ENCODE results near the gene SEC24D. TPM values are rescaled to one million over a fixed set of nuclear protein-coding genes. Genes with fewer than 3 reads are reported as not detected.

SEC24D gene
- total and polyA plus RNA-seq, 2 of the 8 experiments (the other 6 are each of a cell fraction or from before 2014, with no cell fraction given) = 28.9 to 91.6 TPM

- Histone ChIP-seq H2BK20ac (ENCODE audit: low read length) (no peak overlapping the region), H3K4me1 (replicated peaks in 1 of 4; ENCODE audit: control insufficient read depth in 3 of 4, insufficient read depth in 4 of 4, low read length in 3 of 4) (no peaks in the 10 kb centered on the region), H3K4me3 (ENCODE audit: extremely low read depth in 1 of 4, insufficient read depth in 2 of 4, low read depth in 3 of 4, low read length in 4 of 4) (no peak overlapping the region), H3K27me3 (replicated peaks in 1 of 4; ENCODE audit: control insufficient read depth in 3 of 4, extremely low read depth in 1 of 4, insufficient read depth in 3 of 4, low read length in 3 of 4) (no peaks in the 10 kb centered on the region), H3K9me3 (ENCODE audit: insufficient read depth in 2 of 2, low read depth in 1 of 2, low read length in 1 of 2) (no peaks in the 10 kb centered on the region), H2AFZ (ENCODE audit: low read length) (no peak overlapping the region), H3K4ac (replicated peaks; ENCODE audit: insufficient read length, low read depth, low read length) (no peak overlapping the region), H3K9ac (replicated peaks in 1 of 4; ENCODE audit: extremely low read depth in 1 of 4, low read depth in 3 of 4, low read length in 3 of 4) (no peak overlapping the region), H3K18ac (ENCODE audit: extremely low read depth, low read length) (no peak overlapping the region), H3K79me1 (ENCODE audit: low read depth, low read length) (no peaks in the 10 kb centered on the region; the same call in 1 of the 2 replicates), H2BK15ac (ENCODE audit: low read length) (no peak overlapping the region), H3K36me3 (ENCODE audit: control insufficient read depth in 2 of 4, insufficient read depth in 4 of 4, low read length in 3 of 4) (peaks cover 5 to 44% (median 33%) of the 10 kb centered on the region in 4 experiments; a peak in 7 of 8 replicates), H4K91ac (replicated peaks; ENCODE audit: insufficient read length, low read length) (no peak overlapping the region), H3K23ac (ENCODE audit: insufficient read length) (no peak overlapping the region), H3K14ac (ENCODE audit: insufficient read length) (no peak overlapping the region), H4K5ac (ENCODE audit: insufficient read length, low read depth, low read length) (no peak overlapping the region), H2AK5ac (ENCODE audit: low read depth, low read length) (no peak overlapping the region), H3K79me2 (ENCODE audit: control insufficient read depth in 1 of 2, insufficient read depth in 2 of 2, low read length in 2 of 2) (peaks cover 0 to 51% of the 10 kb centered on the region in 2 experiments; a peak in 2 of 4 replicates), H4K8ac (ENCODE audit: extremely low read depth, insufficient read depth, low read length) (no peak overlapping the region), H2BK5ac (ENCODE audit: low read depth, low read length) (no peak overlapping the region), H4K20me1 (replicated peaks in 1 of 2; ENCODE audit: control insufficient read depth in 1 of 2, insufficient read depth in 2 of 2, low read length in 2 of 2) (peaks cover 0 to 3% of the 10 kb centered on the region in 2 experiments), H3K27ac (ENCODE audit: low read depth, low read length) (no peak overlapping the region), H2BK120ac (replicated peaks; ENCODE audit: low read depth, low read length) (no peak overlapping the region), H3K23me2 (ENCODE audit: low read depth, low read length) (no peaks in the 10 kb centered on the region), H3K56ac (replicated peaks; ENCODE audit: insufficient read length, low read depth, low read length) (no peak overlapping the region), H2BK12ac (ENCODE audit: low read depth, low read length) (no peak overlapping the region), H3K4me2 (ENCODE audit: insufficient read depth in 1 of 2, low read depth in 2 of 2, low read length in 2 of 2) (no peak overlapping the region)
- ChIA-PET CTCF (ENCODE audit: partially characterized antibody) (interaction anchor here (0.6 to 2.9 kb wide), 10 partner anchors 12 to 153 kb away, joined by 3 to 14 read pairs (median 3); partner anchors contain the start of gene SYNPO2), POLR2A (ENCODE audit: partially characterized antibody) (no interaction called here)
- no peak for TF ChIP-seq RXRA (IDR thresholded peaks at IDR 0.05; ENCODE audit: insufficient read depth, low read depth, low read length)
- no peak for DNase-seq (ENCODE audit: low read depth in 1 of 2, low spot score in 2 of 2)
- 94% methylated on average over 4 of the region's 4 CpGs; no CpG with 5 or more reads in 1 of the 2 experiments for WGBS, 2 experiments (ENCODE audit: extremely low coverage in 1 of 2, insufficient coverage in 1 of 2, insufficient read length in 1 of 2, insufficient replicate concordance in 2 of 2, low coverage in 1 of 2, low lambda C conversion rate in 2 of 2, missing lambda C conversion rate in 1 of 2)
- FAIRE-seq = no peak
Measured at GRCh38 chr4:118817178-118817930, 18.6 kb downstream of the SEC24D start.
